Measurements from ENCODE around the gene SCGB3A1.

Gene SCGB3A1

GRCh38 chr5:180586870-180587269 lies 4.4 kb downstream of the SCGB3A1 start:
- DNase-seq (ENCODE audit: low read depth in 2 of 2), result no peak

- no peak for DNase-seq (ENCODE audit: low read depth in 2 of 2)
These were observed 5.1 kb downstream of the SCGB3A1 start for GRCh38 chr5:180586204-180586603.

- no peak for DNase-seq (ENCODE audit: low read depth in 2 of 2)
These were observed 7.6 kb downstream of the SCGB3A1 start for GRCh38 chr5:180583738-180584137.

GRCh38 chr5:180580681-180581080 lies 10.6 kb downstream of the SCGB3A1 start:
- DNase-seq (ENCODE audit: low read depth in 2 of 2), result no peak

GRCh38 chr5:180575571-180575970 lies 15.7 kb downstream of the SCGB3A1 start:
- DNase-seq (ENCODE audit: low read depth in 2 of 2), result no peak

GRCh38 chr5:180568914-180569313 lies 22.4 kb downstream of the SCGB3A1 start:
- no peak for DNase-seq (ENCODE audit: low read depth in 2 of 2)

- DNase-seq (ENCODE audit: low read depth in 2 of 2), result peak in 1 of 2 donors; percentile 15
These were observed 27.3 kb downstream of the SCGB3A1 start for GRCh38 chr5:180563994-180564393.

- no peak for DNase-seq (ENCODE audit: low read depth in 2 of 2)
These were observed 33.1 kb downstream of the SCGB3A1 start for GRCh38 chr5:180558232-180558631.

GRCh38 chr5:180557217-180557809 lies 34.0 kb downstream of the SCGB3A1 start:
- DNase-seq (ENCODE audit: low read depth in 2 of 2), result no peak

GRCh38 chr5:180555168-180555921 lies 36.0 kb downstream of the SCGB3A1 start:
- DNase-seq (ENCODE audit: low read depth in 2 of 2), result no peak

- DNase-seq (ENCODE audit: low read depth in 2 of 2), result no peak
These were observed 37.8 kb downstream of the SCGB3A1 start for GRCh38 chr5:180553530-180553929.

GRCh38 chr5:180548563-180548962 lies 42.7 kb downstream of the SCGB3A1 start:
- DNase-seq (ENCODE audit: low read depth in 2 of 2), result no peak

GRCh38 chr5:180545248-180545647 lies 46.1 kb downstream of the SCGB3A1 start:
- DNase-seq (ENCODE audit: low read depth in 2 of 2), result no peak

GRCh38 chr5:180541710-180542109 lies 49.6 kb downstream of the SCGB3A1 start:
- no peak for DNase-seq (ENCODE audit: low read depth in 2 of 2)
